Stimulated activated effector memory CD8-positive, alpha-beta T cell treated with anti-CD3 and anti-CD28 coated beads, Interleukin-12 subunit alpha, Interleukin-12 subunit beta, amount 100 ng/mL, for 72 hours (primary cell): ENCODE measurements around the gene B3GALNT2.

Experiments
- ATAC-seq: fragments of 150-1000 bp; cut with Tn5 transposase; 2 replicates; pipeline ENCODE4 v1.10.0; 2021
- DNase-seq, 2 donors: peaks; one replicate each; pipeline ENCODE4 v3.0.0; 2021 to 2022; ENCODE audit warnings: low spot score in 2 of 2
- H3K27ac Mint-ChIP-seq: one replicate; pipeline ENCODE4 v1.8.0; 2022; ENCODE audit warnings: mild to moderate bottlenecking, mixed read lengths
- H3K36me3 Mint-ChIP-seq: one replicate; pipeline ENCODE4 v1.8.0; 2022; ENCODE audit warnings: mild to moderate bottlenecking, mixed read lengths
- H3K4me1 Mint-ChIP-seq: one replicate; pipeline ENCODE4 v1.8.0; 2022; ENCODE audit warnings: mixed read lengths
- H3K4me3 Mint-ChIP-seq: one replicate; pipeline ENCODE4 v1.8.0; 2022; ENCODE audit warnings: mild to moderate bottlenecking, mixed read lengths
- H3K9me3 Mint-ChIP-seq: one replicate; pipeline ENCODE4 v1.8.0; 2022; ENCODE audit warnings: mixed read lengths

The B3GALNT2 gene

DNA sequence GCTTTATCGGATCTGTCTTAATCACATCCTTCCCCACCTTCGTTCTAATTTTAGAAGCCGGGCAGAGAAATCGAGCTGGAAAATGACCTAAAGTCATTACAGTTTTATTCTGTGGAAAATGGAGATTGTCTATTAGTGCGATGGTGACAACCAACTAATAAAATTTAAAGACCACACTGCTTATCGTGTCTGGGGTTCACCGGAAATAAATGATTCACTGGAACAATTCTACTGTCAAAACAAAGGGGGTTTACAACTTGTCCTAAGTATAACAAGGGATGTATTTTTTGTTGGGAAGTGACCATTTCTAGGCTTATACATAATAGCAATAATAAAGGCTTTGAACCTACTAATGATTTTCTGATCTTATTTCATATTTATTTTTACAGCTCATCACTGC, 55.6 kb downstream of the B3GALNT2 start:
- Mint-ChIP-seq H3K9me3 (no peaks in the 10 kb centered on the region), H3K4me3 (no peak overlapping the region), H3K27ac (no peak overlapping the region), H3K4me1 (no peaks in the 10 kb centered on the region), H3K36me3 (peaks cover 99% of the 10 kb centered on the region)
- DNase-seq (no peak), ATAC-seq (no peak)

DNA sequence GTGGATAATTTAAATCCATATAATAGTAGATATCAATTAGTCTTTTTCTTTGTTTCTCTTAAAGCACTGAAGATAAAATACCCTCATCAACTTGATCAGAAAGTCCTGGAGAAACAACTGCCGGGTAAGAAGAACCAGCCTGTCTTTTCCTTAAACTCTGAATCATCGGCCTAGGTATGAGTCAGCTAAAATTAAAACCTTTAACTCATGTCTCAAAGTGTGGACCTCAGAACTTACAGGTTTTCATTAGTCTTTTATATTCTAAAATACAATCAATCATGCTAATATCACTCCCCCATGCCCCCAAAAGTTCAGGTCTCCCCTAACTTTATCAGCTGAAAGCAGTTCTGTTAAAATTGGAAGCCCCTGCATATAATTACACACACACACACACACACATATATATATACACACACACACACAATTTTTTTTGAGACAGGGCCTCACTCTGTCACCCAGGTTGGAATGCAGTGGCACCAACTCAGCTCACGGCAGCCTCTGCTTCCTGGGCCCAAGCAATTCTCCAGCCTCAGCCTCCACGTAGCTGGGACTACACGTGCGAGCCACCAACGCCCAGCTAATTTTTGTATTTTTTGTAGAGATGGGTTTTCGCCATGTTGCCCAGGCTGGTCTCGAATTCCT, 61.3 kb downstream of the B3GALNT2 start:
- H3K4me1 Mint-ChIP-seq = no peaks in the 10 kb centered on the region
- H3K27ac Mint-ChIP-seq = peak overlapping the region; percentile 81
- H3K4me3 Mint-ChIP-seq = no peak overlapping the region
- peaks cover 97% of the 10 kb centered on the region for H3K36me3 Mint-ChIP-seq
- H3K9me3 Mint-ChIP-seq = no peaks in the 10 kb centered on the region
- DNase-seq (no peak), ATAC-seq (no peak)

DNA sequence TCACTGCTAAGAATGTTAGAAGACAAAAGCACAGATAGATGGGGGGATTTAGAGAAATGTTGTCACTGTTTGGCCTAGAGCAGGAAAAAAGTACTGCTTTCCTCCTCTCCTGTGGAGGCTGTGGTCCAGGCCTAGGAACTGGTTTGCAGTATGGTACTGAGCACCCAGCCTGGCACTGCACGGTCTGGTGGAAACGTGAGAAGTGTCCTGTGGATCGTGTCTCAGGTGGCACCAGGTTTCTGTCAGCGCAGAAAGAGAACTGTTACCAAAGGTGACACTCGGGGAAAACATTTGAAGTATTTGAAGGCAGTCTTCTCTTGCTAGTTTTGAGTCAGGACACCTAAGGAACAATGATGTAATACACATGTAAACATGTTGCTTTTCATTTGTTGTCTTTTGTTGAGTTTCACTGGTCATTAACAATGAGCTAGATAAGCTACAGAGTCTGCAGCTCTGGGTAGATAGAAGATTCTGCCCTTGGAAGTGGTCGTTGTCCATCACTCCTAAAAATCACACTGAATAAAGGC, 63.0 kb downstream of the B3GALNT2 start:
- H3K4me3 Mint-ChIP-seq = no peak overlapping the region
- peaks cover 97% of the 10 kb centered on the region for H3K36me3 Mint-ChIP-seq
- ATAC-seq = no peak
- no peaks in the 10 kb centered on the region for H3K4me1 Mint-ChIP-seq
- no peak for DNase-seq
- no peaks in the 10 kb centered on the region for H3K9me3 Mint-ChIP-seq
- H3K27ac Mint-ChIP-seq = peak overlapping the region; percentile 76

DNA sequence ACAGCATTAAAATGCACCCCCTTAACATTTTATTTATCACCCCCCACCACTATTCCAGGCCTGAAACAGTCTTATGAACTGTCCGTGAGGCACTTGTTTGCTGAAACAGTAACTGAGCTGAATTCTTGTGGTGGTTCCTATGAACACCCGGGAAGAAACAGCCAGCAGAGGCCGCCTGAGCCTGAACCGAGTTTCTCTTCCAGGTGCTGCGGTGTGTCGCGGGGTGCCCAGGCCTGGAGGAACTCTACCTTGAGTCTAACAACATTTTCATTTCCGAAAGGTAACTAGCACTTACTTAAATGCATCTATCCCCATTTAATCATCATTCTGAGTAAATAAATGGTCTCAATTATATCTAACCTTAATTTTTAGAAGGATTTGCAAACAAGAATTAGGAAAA, 70.3 kb downstream of the B3GALNT2 start:
- Mint-ChIP-seq H3K4me3 (no peak overlapping the region), H3K27ac (no peak overlapping the region), H3K4me1 (no peaks in the 10 kb centered on the region), H3K9me3 (no peaks in the 10 kb centered on the region), H3K36me3 (peaks cover 61% of the 10 kb centered on the region)
- DNase-seq = no peak
- ATAC-seq = no peak

DNA sequence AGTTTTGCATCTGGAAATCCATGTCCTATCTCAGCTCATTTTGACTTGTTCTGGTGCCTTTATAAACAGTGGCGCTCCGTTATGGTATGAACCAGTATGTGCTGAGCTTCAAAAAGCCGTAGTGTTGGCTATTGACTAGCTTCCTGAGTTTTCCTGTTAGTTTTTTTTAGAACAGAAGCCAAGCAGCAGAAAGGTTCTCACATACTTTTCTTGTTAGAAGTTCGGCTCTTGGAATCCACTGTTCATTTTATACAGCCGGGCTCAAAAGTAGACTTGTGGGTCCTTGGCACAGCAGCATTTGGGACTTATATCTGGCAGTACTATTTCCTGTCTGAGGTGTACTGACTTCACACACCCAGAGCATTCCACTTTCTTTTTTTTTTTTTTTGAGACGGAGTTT, 73.3 kb downstream of the B3GALNT2 start:
- Mint-ChIP-seq H3K9me3 (no peaks in the 10 kb centered on the region), H3K4me1 (peaks cover 4% of the 10 kb centered on the region), H3K27ac (no peak overlapping the region), H3K4me3 (no peak overlapping the region), H3K36me3 (peaks cover 31% of the 10 kb centered on the region)
- DNase-seq (no peak), ATAC-seq (no peak)

DNA sequence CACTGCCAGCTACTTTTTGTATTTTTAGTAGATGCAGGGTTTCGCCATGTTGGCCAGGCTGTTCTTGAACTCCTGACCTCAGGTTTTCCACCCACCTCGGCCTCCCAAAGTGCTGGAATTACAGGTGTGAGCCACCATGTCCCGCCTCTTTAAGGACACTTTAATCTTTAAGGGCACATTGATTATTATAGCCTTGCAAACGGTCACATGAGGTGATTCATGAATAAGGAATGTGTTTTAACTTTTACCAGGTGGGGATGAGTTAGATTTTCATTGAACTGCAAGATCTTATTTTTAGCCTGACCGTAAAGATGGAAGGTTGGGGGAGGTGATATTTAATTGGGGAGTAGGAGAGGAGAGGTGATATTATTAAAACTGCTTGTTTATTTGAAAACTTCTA, 75.1 kb downstream of the B3GALNT2 start:
- Mint-ChIP-seq H3K27ac (no peak overlapping the region), H3K36me3 (peaks cover 12% of the 10 kb centered on the region), H3K9me3 (no peaks in the 10 kb centered on the region), H3K4me1 (peaks cover 16% of the 10 kb centered on the region), H3K4me3 (no peak overlapping the region)
- DNase-seq (no peak), ATAC-seq (no peak)

DNA sequence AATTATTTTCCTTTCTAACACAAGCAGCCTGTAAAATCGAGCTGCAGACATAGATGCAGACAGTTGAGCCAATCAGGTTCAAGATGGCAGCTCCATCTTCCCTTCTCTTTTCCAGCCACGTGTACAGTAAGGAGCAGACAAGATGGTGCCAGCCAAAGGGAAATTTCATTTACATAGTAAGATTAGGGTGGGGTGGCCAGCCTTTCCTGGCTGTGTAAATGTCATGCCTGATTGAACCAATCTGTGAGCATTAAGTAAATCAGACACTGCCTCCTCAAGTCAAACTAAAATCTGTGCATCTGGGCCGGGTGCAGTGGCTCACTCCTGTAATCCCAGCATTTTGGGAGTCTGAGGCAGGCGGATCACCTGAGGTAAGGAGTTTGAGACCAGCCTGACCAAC, 76.8 kb downstream of the B3GALNT2 start:
- H3K36me3 Mint-ChIP-seq = no peaks in the 10 kb centered on the region
- no peak overlapping the region for H3K27ac Mint-ChIP-seq
- no peak overlapping the region for H3K4me3 Mint-ChIP-seq
- ATAC-seq (no peak), DNase-seq (no peak)
- H3K9me3 Mint-ChIP-seq = no peaks in the 10 kb centered on the region
- peaks cover 31% of the 10 kb centered on the region for H3K4me1 Mint-ChIP-seq

DNA sequence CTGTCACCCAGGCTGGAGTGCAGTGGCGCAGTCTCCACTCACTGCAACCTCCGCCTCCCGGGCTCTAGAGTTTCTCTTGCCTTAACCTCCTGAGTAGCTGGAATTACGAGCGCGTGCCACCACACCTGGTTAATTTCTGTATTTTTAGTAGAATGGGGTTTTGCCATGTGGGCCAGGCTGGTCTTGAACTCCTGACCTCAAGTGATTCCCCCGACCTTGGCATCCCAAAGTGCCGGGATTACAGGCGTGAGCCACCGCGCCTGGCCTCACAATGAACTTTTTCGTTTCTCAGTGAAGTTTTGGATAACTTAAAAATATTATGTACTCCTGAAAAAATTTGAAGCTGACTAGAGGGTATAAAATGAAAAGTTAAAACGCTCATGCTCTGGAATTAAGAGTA, 77.6 kb downstream of the B3GALNT2 start:
- H3K4me3 Mint-ChIP-seq = no peak overlapping the region
- H3K9me3 Mint-ChIP-seq = no peaks in the 10 kb centered on the region
- peaks cover 31% of the 10 kb centered on the region for H3K4me1 Mint-ChIP-seq
- ATAC-seq (no peak), DNase-seq (no peak)
- H3K27ac Mint-ChIP-seq = no peak overlapping the region
- no peaks in the 10 kb centered on the region for H3K36me3 Mint-ChIP-seq

DNA sequence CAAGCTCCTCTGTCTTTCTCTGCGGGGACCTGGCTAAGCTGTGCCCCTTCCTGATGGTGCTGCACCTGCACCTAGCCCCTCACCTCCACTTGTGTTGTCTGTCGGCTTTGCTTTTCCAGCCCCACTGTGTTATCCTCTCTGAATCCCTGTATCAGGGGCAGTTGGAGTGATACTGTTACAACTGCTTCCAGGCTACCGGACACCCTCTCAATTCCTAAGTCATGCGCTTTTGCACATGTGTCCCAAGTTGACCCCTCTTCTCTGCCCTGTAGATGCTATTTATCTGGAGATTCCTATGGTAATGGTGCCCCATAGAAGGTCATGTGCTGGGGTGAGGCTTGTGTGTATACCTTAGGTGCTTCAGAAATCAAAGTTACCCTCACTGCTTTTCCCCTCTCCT, 78.1 kb downstream of the B3GALNT2 start:
- H3K4me3 Mint-ChIP-seq = no peak overlapping the region
- no peaks in the 10 kb centered on the region for H3K36me3 Mint-ChIP-seq
- H3K9me3 Mint-ChIP-seq = no peaks in the 10 kb centered on the region
- no peak for DNase-seq
- peaks cover 31% of the 10 kb centered on the region for H3K4me1 Mint-ChIP-seq
- peak overlapping the region; percentile 77 for H3K27ac Mint-ChIP-seq
- ATAC-seq = no peak

DNA sequence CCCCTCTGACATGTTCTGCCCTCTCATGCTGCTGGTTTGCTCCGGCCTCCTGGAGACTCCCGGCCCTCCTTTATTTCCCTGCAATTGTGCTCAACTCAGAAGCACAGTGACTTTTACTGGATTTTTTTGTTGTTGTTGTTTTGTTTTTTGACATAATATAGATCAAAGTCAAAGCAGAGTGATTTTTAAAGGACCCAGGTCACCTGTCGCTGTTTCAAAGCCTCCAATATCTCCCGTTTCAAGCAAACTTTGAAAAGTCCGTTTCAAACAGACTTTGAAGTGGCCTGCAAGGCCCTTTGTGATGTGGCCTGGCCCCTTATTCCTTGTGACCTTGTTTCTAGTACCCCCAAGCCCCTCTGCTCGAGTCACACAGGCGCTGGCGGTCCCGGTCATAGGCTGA, 78.9 kb downstream of the B3GALNT2 start:
- DNase-seq (no peak), ATAC-seq (no peak)
- H3K4me3 Mint-ChIP-seq = no peak overlapping the region
- no peaks in the 10 kb centered on the region for H3K36me3 Mint-ChIP-seq
- peak overlapping the region; percentile 77 for H3K27ac Mint-ChIP-seq
- peaks cover 31% of the 10 kb centered on the region for H3K4me1 Mint-ChIP-seq
- no peaks in the 10 kb centered on the region for H3K9me3 Mint-ChIP-seq

DNA sequence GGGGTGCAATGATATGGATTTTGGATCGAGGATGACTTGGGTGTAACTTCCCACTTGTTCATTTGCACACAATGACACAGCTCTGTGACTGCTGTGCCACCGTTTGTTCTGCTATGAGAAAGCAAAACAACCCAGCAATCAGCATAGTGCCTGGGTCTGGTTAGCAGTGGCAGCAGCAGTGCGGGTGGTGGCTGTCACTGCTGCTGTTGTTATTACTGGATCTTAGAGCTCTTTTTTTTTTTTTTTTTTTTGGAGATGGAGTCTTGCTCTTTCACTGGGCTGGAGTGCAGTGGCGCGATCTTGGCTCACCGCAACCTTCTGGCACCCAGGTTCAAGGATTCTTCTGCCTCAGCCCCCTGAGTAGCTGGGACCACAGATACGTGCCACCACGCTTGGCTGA, 80.2 kb downstream of the B3GALNT2 start:
- H3K36me3 Mint-ChIP-seq = no peaks in the 10 kb centered on the region
- ATAC-seq (peak; percentile 55), DNase-seq (no peak)
- no peaks in the 10 kb centered on the region for H3K9me3 Mint-ChIP-seq
- peak overlapping the region; percentile 70 for H3K27ac Mint-ChIP-seq
- peaks cover 31% of the 10 kb centered on the region for H3K4me1 Mint-ChIP-seq
- H3K4me3 Mint-ChIP-seq = no peak overlapping the region

DNA sequence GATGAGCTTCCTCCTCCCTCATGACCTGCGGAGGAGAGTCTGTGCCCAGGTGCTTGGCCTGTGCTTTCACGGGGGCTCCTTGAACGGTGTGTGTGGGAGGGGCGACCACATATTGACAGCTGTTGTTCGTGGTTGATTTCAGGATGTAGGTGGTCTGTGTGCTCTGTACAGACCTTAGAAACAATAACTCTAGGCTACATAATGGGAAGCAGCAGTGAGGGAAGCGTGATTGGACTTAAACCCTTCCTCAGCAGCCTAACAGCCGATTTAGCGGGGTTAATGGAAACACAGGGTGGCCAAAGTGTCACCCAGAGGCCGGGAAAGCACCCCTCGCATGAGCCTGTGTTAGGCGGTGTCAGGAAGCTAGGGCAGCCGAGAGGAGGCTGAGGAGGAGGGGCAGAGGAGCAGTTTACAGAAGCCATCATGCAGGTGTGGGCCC, 81.0 kb downstream of the B3GALNT2 start:
- Mint-ChIP-seq H3K36me3 (peaks cover 4% of the 10 kb centered on the region), H3K4me3 (peak overlapping the region; percentile 44)

DNA sequence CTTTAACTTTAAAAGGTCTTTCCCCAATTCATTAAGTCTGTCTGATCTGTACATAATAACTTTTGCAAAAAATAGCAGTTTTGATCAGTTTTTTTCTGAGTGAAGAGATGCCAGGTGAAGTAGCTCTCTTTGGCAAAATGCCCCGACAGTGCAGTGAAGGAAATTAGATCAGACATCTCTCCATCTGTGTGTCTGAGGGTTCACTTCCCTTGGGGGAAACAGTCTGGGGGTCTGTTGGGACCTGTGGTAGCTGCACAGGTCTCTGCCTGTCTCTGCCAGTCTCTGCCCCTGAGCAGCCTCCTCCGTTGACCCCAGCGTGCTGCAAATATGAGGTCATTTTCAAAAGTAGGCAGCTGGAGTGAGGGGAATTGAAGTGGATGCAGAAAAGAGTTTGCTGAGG, 82.5 kb downstream of the B3GALNT2 start:
- DNase-seq (no peak), ATAC-seq (no peak)
- Mint-ChIP-seq H3K4me1 (peaks cover 31% of the 10 kb centered on the region), H3K36me3 (peaks cover 8% of the 10 kb centered on the region), H3K27ac (no peak overlapping the region), H3K4me3 (no peak overlapping the region), H3K9me3 (no peaks in the 10 kb centered on the region)

More for the DNA sequence above, 81.0 kb downstream of the B3GALNT2 start:
- DNase-seq = peak in 1 of 2 donors; percentile 55
- H3K27ac Mint-ChIP-seq = peak overlapping the region; percentile 70
- ATAC-seq = peak; percentile 84
- H3K9me3 Mint-ChIP-seq = no peaks in the 10 kb centered on the region
- H3K4me1 Mint-ChIP-seq = peaks cover 31% of the 10 kb centered on the region

DNA sequence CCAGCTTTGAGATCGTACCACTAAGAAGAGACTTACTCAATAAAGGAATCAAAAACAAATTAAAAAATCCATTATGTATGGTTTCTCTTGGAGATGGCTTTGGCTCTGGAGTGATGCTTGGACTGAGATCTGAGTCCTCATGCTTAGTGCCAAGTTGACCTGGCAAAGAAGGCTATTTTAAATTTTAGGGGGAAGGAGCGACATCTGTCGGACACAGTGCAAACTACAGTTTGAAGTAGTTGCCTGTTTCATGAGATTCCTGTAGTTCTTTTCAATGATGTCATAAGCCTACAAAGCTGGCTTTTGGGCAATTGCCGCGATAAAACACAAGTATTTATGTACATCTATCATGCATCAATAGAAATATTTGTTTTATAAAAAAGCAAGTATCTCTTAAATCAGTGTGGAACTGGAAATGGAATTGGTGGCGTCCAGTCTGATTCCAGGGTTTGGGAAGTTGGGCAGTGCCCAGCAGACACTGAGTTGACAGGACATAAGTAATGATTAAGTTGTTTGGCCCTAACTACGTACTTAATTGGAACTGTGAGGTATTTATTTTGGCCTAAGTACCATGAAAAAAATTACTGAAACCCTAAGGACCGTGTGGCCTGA, 87.1 kb downstream of the B3GALNT2 start:
- DNase-seq (peak; percentile 52 to 83), ATAC-seq (peak; percentile 66)
- H3K36me3 Mint-ChIP-seq = peaks cover 13% of the 10 kb centered on the region
- no peak overlapping the region for H3K27ac Mint-ChIP-seq
- H3K4me3 Mint-ChIP-seq = no peak overlapping the region
- no peaks in the 10 kb centered on the region for H3K4me1 Mint-ChIP-seq
- H3K9me3 Mint-ChIP-seq = no peaks in the 10 kb centered on the region

DNA sequence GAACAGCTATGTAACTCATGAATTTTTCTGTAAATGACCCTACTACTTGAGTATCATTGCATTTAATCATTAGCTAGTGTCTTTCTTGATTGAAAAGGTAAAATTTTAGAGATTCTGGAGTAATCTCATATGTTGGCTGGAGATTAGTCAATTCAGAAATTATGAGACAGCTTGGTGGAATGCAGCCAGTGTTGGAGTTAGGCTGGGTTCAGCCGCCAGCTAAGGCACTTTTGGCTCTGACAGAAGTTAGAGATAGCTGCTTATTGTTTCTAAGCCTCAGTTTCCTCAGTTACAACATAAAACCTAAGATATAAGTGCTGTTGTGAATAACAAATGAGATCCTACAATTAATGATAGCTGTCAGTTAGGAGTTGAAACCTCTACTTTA, 87.6 kb downstream of the B3GALNT2 start:
- no peak for ATAC-seq
- Mint-ChIP-seq H3K27ac (no peak overlapping the region), H3K4me1 (no peaks in the 10 kb centered on the region), H3K36me3 (peaks cover 13% of the 10 kb centered on the region), H3K9me3 (no peaks in the 10 kb centered on the region), H3K4me3 (no peak overlapping the region)
- DNase-seq = no peak
